ENCODE measurements around the gene LYL1. TPM values are rescaled to one million over a fixed set of nuclear protein-coding genes. Genes with fewer than 3 reads are reported as not detected.

Gene LYL1
- total RNA-seq, 1 donor from 2014 or later = 3.3 TPM

GRCh38 chr19:13078381-13078780, 24.3 kb downstream of the LYL1 start:
- no peak for DNase-seq (ENCODE audit: low read depth)
- H3K27me3 ChIP-seq (ENCODE audit: control insufficient read depth, insufficient read depth, low read length) = no peaks in the 10 kb centered on the region
- TF ChIP-seq CTCF (IDR thresholded peaks at IDR 0.05; ENCODE audit: insufficient read depth, low read length, poor library complexity, severe bottlenecking) = no peak
- H3K36me3 ChIP-seq (ENCODE audit: control insufficient read depth, insufficient read depth, low read length) = peaks cover 2% of the 10 kb centered on the region
- no peak overlapping the region for H3K4me3 ChIP-seq (ENCODE audit: low read depth, low read length)

DNA sequence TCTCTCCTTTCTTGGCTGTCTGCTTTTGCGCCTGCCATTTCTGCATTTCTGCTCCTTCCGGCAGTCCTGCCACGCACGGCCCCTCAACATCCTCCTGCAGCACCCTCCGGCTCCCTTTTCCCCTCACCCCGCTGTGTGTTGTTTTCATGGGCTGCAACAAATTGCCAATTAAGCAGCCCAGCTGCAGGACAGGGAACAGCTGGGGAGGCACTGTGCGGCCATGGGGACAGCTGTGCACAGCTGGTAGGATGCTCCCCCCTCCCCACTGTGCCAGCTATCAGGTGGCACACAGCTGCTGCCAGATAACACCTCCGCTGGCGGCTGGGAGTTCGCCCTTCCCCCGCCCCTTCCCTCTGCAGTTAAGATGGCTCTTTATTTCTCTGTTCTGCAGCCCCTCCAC, 25.4 kb downstream of the LYL1 start:
- Histone ChIP-seq H3K27me3 (ENCODE audit: control insufficient read depth, insufficient read depth, low read length) (no peaks in the 10 kb centered on the region), H3K36me3 (ENCODE audit: control insufficient read depth, insufficient read depth, low read length) (peaks cover 2% of the 10 kb centered on the region), H3K4me3 (ENCODE audit: low read depth, low read length) (no peak overlapping the region)
- no peak for TF ChIP-seq CTCF (IDR thresholded peaks at IDR 0.05; ENCODE audit: insufficient read depth, low read length, poor library complexity, severe bottlenecking)
- no peak for DNase-seq (ENCODE audit: low read depth)

GRCh38 chr19:13076787-13077186, 25.9 kb downstream of the LYL1 start:
- H3K36me3 ChIP-seq (ENCODE audit: control insufficient read depth, insufficient read depth, low read length) = peaks cover 2% of the 10 kb centered on the region
- no peak overlapping the region for H3K4me3 ChIP-seq (ENCODE audit: low read depth, low read length)
- TF ChIP-seq CTCF (IDR thresholded peaks at IDR 0.05; ENCODE audit: insufficient read depth, low read length, poor library complexity, severe bottlenecking) = no peak
- DNase-seq (ENCODE audit: low read depth) = no peak
- H3K27me3 ChIP-seq (ENCODE audit: control insufficient read depth, insufficient read depth, low read length) = no peaks in the 10 kb centered on the region

DNA sequence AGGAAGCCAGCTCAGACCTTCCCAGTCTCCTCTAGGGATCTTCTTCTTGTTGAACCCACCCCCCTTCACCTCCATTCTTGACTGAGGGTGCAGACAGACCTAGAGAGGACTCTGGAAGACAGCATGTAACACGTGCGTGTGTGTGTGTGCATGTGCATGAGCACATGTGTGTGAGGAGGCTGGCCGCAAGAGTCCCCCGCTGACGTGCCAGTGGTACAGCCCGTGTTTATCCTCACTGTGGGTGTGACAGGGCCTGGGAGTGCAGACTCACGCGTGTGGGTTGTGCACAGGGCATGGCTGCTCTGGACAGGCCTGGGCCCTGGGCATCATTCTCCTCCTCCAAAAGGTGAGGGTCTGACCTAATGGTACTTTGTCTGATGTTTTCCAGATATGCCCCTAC, 26.3 kb downstream of the LYL1 start:
- Histone ChIP-seq H3K27me3 (ENCODE audit: control insufficient read depth, insufficient read depth, low read length) (no peaks in the 10 kb centered on the region), H3K36me3 (ENCODE audit: control insufficient read depth, insufficient read depth, low read length) (peaks cover 2% of the 10 kb centered on the region), H3K4me3 (ENCODE audit: low read depth, low read length) (no peak overlapping the region)
- TF ChIP-seq CTCF (IDR thresholded peaks at IDR 0.05; ENCODE audit: insufficient read depth, low read length, poor library complexity, severe bottlenecking) = no peak
- no peak for DNase-seq (ENCODE audit: low read depth)

- H3K36me3 ChIP-seq (ENCODE audit: control insufficient read depth, insufficient read depth, low read length) = peaks cover 2% of the 10 kb centered on the region
- H3K4me3 ChIP-seq (ENCODE audit: low read depth, low read length) = no peak overlapping the region
- peaks cover 7% of the 10 kb centered on the region for H3K27me3 ChIP-seq (ENCODE audit: control insufficient read depth, insufficient read depth, low read length)
- no peak for DNase-seq (ENCODE audit: low read depth)
- no peak for TF ChIP-seq CTCF (IDR thresholded peaks at IDR 0.05; ENCODE audit: insufficient read depth, low read length, poor library complexity, severe bottlenecking)
These were observed 28.3 kb downstream of the LYL1 start for GRCh38 chr19:13074378-13074777.

DNA sequence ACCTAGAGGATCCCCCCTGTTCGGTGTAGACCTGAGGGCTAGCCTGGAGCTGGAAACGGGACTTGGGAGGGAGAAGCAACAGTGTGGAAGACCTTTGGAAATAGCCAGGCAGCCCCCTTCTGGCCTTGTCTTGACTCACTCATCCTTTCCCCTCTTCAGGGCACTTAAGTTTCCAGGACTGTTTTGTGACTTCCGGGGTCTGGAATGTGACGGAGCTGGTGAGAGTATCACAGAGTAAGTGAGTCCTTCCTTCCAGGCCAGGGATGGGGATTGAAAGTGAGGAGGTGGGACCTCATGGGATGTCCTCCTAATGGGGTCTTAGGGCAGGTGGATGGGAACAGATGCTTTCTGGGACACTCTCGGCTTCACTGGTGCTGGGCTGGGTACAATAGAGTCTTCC, 29.4 kb downstream of the LYL1 start:
- peaks cover 2% of the 10 kb centered on the region for H3K36me3 ChIP-seq (ENCODE audit: control insufficient read depth, insufficient read depth, low read length)
- TF ChIP-seq CTCF (IDR thresholded peaks at IDR 0.05; ENCODE audit: insufficient read depth, low read length, poor library complexity, severe bottlenecking) = no peak
- no peak overlapping the region for H3K4me3 ChIP-seq (ENCODE audit: low read depth, low read length)
- no peak for DNase-seq (ENCODE audit: low read depth)
- H3K27me3 ChIP-seq (ENCODE audit: control insufficient read depth, insufficient read depth, low read length) = peaks cover 11% of the 10 kb centered on the region

Data from kidney epithelial cell (primary cell).